ENCODE data around the gene TMBIM4. TPM values are rescaled to one million over a fixed set of nuclear protein-coding genes. Genes with fewer than 3 reads are reported as not detected.

The TMBIM4 gene
- total and polyA plus RNA-seq, 2 of the 4 experiments (the other 2 are of a cell fraction) = 38.7 to 59.3 TPM

GRCh38 chr12:66190519-66191370, 20.9 kb upstream of the TMBIM4 start:
- intact Hi-C loops (cut with micrococcal nuclease) (no loop called here), dilution Hi-C loops (cut with HindIII; ENCODE audit: low sequenced_read_pairs, unreplicated experiment) (no loop called here), in situ Hi-C loops (cut with MboI; ENCODE audit: low sequenced_read_pairs) (no loop called here)
- H3K4me1 ChIP-seq (ENCODE audit: control insufficient read depth, insufficient read depth, low read length) = no peaks in the 10 kb centered on the region; the same call in 1 of the 2 replicates
- no peak overlapping the region for H4K8ac ChIP-seq (ENCODE audit: low read depth in 2 of 2, low read length in 2 of 2)
- no peak for TF ChIP-seq BHLHE40 (IDR thresholded peaks at IDR 0.05; ENCODE audit: low read depth, low read length)
- no peak for TF ChIP-seq RCOR1 (IDR thresholded peaks at IDR 0.05; ENCODE audit: insufficient replicate concordance, low read length)
- TF ChIP-seq MAFK (IDR thresholded peaks at IDR 0.05; ENCODE audit: low read depth, low read length) = no peak
- no peak for TF ChIP-seq SMC3 (IDR thresholded peaks at IDR 0.05; ENCODE audit: low read depth, low read length)
- no peak for TF ChIP-seq POLR2A (IDR thresholded peaks at IDR 0.05; ENCODE audit: low read depth, low read length)
- no peak for TF ChIP-seq CHD1 (IDR thresholded peaks at IDR 0.05; ENCODE audit: low read depth, low read length)
- no peak for TF ChIP-seq RFX5 (IDR thresholded peaks at IDR 0.05; ENCODE audit: low read depth, low read length)
- TF ChIP-seq NFE2L2 (IDR thresholded peaks at IDR 0.05; ENCODE audit: low read depth, low read length) = no peak
- TF ChIP-seq MXI1 (IDR thresholded peaks at IDR 0.05; ENCODE audit: borderline replicate concordance, low read depth, low read length) = no peak
- no peak for TF ChIP-seq RAD21 (IDR thresholded peaks at IDR 0.05; ENCODE audit: low read length)
- TF ChIP-seq, protein P1, sequence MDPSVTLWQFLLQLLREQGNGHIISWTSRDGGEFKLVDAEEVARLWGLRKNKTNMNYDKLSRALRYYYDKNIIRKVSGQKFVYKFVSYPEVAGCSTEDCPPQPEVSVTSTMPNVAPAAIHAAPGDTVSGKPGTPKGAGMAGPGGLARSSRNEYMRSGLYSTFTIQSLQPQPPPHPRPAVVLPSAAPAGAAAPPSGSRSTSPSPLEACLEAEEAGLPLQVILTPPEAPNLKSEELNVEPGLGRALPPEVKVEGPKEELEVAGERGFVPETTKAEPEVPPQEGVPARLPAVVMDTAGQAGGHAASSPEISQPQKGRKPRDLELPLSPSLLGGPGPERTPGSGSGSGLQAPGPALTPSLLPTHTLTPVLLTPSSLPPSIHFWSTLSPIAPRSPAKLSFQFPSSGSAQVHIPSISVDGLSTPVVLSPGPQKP (IDR thresholded peaks at IDR 0.05; ENCODE audit: borderline replicate concordance, low read depth, low read length) = no peak
- TF ChIP-seq MAZ (IDR thresholded peaks at IDR 0.05; ENCODE audit: borderline replicate concordance, low read depth, low read length) = no peak
- TF ChIP-seq FOS (IDR thresholded peaks at IDR 0.05; ENCODE audit: low read depth, low read length) = no peak
- no peak for TF ChIP-seq CEBPB (IDR thresholded peaks at IDR 0.05; ENCODE audit: low read depth, low read length)
- TF ChIP-seq, protein P2, sequence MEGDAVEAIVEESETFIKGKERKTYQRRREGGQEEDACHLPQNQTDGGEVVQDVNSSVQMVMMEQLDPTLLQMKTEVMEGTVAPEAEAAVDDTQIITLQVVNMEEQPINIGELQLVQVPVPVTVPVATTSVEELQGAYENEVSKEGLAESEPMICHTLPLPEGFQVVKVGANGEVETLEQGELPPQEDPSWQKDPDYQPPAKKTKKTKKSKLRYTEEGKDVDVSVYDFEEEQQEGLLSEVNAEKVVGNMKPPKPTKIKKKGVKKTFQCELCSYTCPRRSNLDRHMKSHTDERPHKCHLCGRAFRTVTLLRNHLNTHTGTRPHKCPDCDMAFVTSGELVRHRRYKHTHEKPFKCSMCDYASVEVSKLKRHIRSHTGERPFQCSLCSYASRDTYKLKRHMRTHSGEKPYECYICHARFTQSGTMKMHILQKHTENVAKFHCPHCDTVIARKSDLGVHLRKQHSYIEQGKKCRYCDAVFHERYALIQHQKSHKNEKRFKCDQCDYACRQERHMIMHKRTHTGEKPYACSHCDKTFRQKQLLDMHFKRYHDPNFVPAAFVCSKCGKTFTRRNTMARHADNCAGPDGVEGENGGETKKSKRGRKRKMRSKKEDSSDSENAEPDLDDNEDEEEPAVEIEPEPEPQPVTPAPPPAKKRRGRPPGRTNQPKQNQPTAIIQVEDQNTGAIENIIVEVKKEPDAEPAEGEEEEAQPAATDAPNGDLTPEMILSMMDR (conservative IDR thresholded peaks at IDR 0.05; ENCODE audit: low read depth, low read length) = no peak
- H4K20me1 ChIP-seq (ENCODE audit: insufficient read depth, low read length) = no peaks in the 10 kb centered on the region
- H2BK5ac ChIP-seq (ENCODE audit: low read depth, low read length, poor library complexity, severe bottlenecking) = no peak overlapping the region
- no peak overlapping the region for H3K27ac ChIP-seq (ENCODE audit: insufficient read depth, low read length)
- H3K4me2 ChIP-seq (ENCODE audit: low read depth, low read length) = peak overlapping the region; percentile 19; the same call in 1 of the 2 replicates
- no peak overlapping the region for H2BK20ac ChIP-seq (ENCODE audit: low read depth, low read length)
- H2AFZ ChIP-seq (replicated peaks; ENCODE audit: low read length, poor library complexity) = no peak overlapping the region
- no TSS peak for BruUV-seq (replicated peaks)
- H3K18ac ChIP-seq (ENCODE audit: low read depth, low read length) = no peak overlapping the region
- no peak overlapping the region for H2BK120ac ChIP-seq (ENCODE audit: low read depth, low read length)
- H4K5ac ChIP-seq (ENCODE audit: low read depth, low read length) = no peak overlapping the region
- H2AK5ac ChIP-seq (ENCODE audit: low read depth, low read length) = no peak overlapping the region
- CTCF ChIA-PET = interaction anchor here (0.9 kb wide), 1 partner anchor 18 kb away, joined by 3 read pairs; no protein-coding TSS in a partner anchor
- H3K4ac ChIP-seq (ENCODE audit: low read depth, low read length) = no peak overlapping the region
- H3K14ac ChIP-seq (replicated peaks; ENCODE audit: low read depth, low read length) = no peak overlapping the region
- no peak overlapping the region for H2BK15ac ChIP-seq (ENCODE audit: low read depth, low read length)
- H3K56ac ChIP-seq (ENCODE audit: extremely low read depth, insufficient read depth, low read length) = no peak overlapping the region
- no peaks in the 10 kb centered on the region for H3K79me1 ChIP-seq (ENCODE audit: low read depth in 1 of 2, low read length in 2 of 2)
- no peak overlapping the region for H2AK9ac ChIP-seq (replicated peaks; ENCODE audit: low read depth, low read length, poor library complexity)
- no peak overlapping the region for H4K91ac ChIP-seq (ENCODE audit: insufficient read depth, low read depth, low read length)
- no peak overlapping the region for H3K23ac ChIP-seq (ENCODE audit: low read depth, low read length)
- POLR2A ChIA-PET (ENCODE audit: unreplicated experiment) = no interaction called here
- DNase-seq (peak; percentile 52), ATAC-seq (ENCODE audit: low read depth) (no peak)
- no CpG with 5 or more reads among the region's 1 CpG for WGBS, 2 experiments (ENCODE audit: extremely low coverage in 2 of 2, insufficient read length in 1 of 2)
- no peak overlapping the region for H3K9ac ChIP-seq (ENCODE audit: low read depth, low read length)
- H3K4me3 ChIP-seq (ENCODE audit: insufficient read depth, low read depth, low read length) = no peak overlapping the region
- no peaks in the 10 kb centered on the region for H3K9me1 ChIP-seq (ENCODE audit: insufficient read depth, low read length)
- H3K36me3 ChIP-seq (ENCODE audit: control insufficient read depth, insufficient read depth, low read length) = no peaks in the 10 kb centered on the region
- H3K9me3 ChIP-seq (ENCODE audit: control insufficient read depth, insufficient read depth, low read length) = no peaks in the 10 kb centered on the region
- H3K27me3 ChIP-seq (ENCODE audit: control insufficient read depth, insufficient read depth, low read length) = no peaks in the 10 kb centered on the region; the same call in 1 of the 2 replicates

Measured in IMR-90 (cell line).